Liver (tissue), 9 donors: ENCODE results near the gene ADAMTS16. TPM values are rescaled to one million over a fixed set of nuclear protein-coding genes. Genes with fewer than 3 reads are reported as not detected.

Source experiments
- DNase-seq: peaks from one replicate; pipeline ENCODE4 v3.0.0-alpha.2; 2017; ENCODE audit warnings: low spot score
- H3K27ac ChIP-seq, 2 donors: one replicate each; pipeline ENCODE4 v1.7.0; 2013; ENCODE audit warnings: inconsistent platforms in 2 of 2, low read length in 2 of 2, control low read depth in 1 of 2, low read depth in 1 of 2, mild to moderate bottlenecking in 1 of 2
- H3K27me3 ChIP-seq, 4 donors: one replicate each; pipeline versions ENCODE4 v1.6.1 to v1.7.0; 2013; ENCODE audit warnings: low read length in 3 of 4, inconsistent platforms in 1 of 4, mild to moderate bottlenecking in 1 of 4, moderate library complexity in 1 of 4; ENCODE audit not compliant: control insufficient read depth in 4 of 4, insufficient read depth in 4 of 4
- H3K36me3 ChIP-seq, 4 donors: one replicate each; pipeline versions ENCODE4 v1.6.1 to v1.7.0; 2013; ENCODE audit warnings: low read length in 3 of 4, mild to moderate bottlenecking in 3 of 4, low read depth in 1 of 4, moderate library complexity in 1 of 4; ENCODE audit not compliant: control insufficient read depth in 4 of 4, insufficient read depth in 3 of 4
- H3K4me1 ChIP-seq, 4 donors: one replicate each; pipeline versions ENCODE4 v1.6.1 to v1.7.0; 2013; ENCODE audit warnings: low read length in 3 of 4, mild to moderate bottlenecking in 3 of 4, moderate library complexity in 1 of 4; ENCODE audit not compliant: control insufficient read depth in 4 of 4, insufficient read depth in 4 of 4
- H3K4me3 ChIP-seq, 3 donors: one replicate each; pipeline versions ENCODE4 v1.6.1 to v1.7.0; 2013; ENCODE audit warnings: low read length in 3 of 3, control low read depth in 1 of 3, low read depth in 1 of 3, mild to moderate bottlenecking in 1 of 3
- H3K9ac ChIP-seq, 2 donors: one replicate each; pipeline ENCODE4 v1.7.0; 2013; ENCODE audit warnings: low read length in 2 of 2, mild to moderate bottlenecking in 2 of 2, moderate library complexity in 2 of 2, control low read depth in 1 of 2, low read depth in 1 of 2
- H3K9me3 ChIP-seq, 4 donors: one replicate each; pipeline versions ENCODE4 v1.6.1 to v1.7.0; 2013; ENCODE audit warnings: low read length in 3 of 4; ENCODE audit not compliant: control insufficient read depth in 4 of 4
- ATF3 ChIP-seq: IDR thresholded peaks from 2 replicates; pipeline ENCODE4 v1.6.1; 2016; ENCODE audit warnings: antibody characterized with exemption
- CTCF ChIP-seq: fragments of 150-350 bp; IDR thresholded peaks from 2 replicates; pipeline ENCODE4 v1.5.1; 2017; ENCODE audit warnings: improper control_type of control experiment, low read depth, low read length; ENCODE audit not compliant: missing input control
- EGR1 ChIP-seq, 2 donors: IDR thresholded peaks; 2 replicates each; pipeline ENCODE4 v1.6.1; 2016 to 2018; ENCODE audit warnings: antibody characterized with exemption in 2 of 2, low read depth in 2 of 2
- FOXA1 ChIP-seq: IDR thresholded peaks from 2 replicates; pipeline ENCODE4 v1.6.1; 2016; ENCODE audit warnings: antibody characterized with exemption
- FOXA2 ChIP-seq: IDR thresholded peaks from 2 replicates; pipeline ENCODE4 v1.6.1; 2016; ENCODE audit warnings: antibody characterized with exemption
- GABPA ChIP-seq, 2 donors: IDR thresholded peaks in 1 of 2; conservative IDR thresholded peaks in 1 of 2; 2 replicates each; pipeline ENCODE4 v1.6.1; 2016; ENCODE audit warnings: antibody characterized with exemption in 2 of 2, mild to moderate bottlenecking in 1 of 2, moderate library complexity in 1 of 2
- HNF4A ChIP-seq, 2 donors: conservative IDR thresholded peaks; 2 replicates each; pipeline ENCODE4 v1.6.1; 2016; ENCODE audit warnings: antibody characterized with exemption in 2 of 2, mild to moderate bottlenecking in 2 of 2
- HNF4G ChIP-seq: IDR thresholded peaks from 2 replicates; pipeline ENCODE4 v1.6.1; 2016; ENCODE audit warnings: antibody characterized with exemption
- NR2F2 ChIP-seq: IDR thresholded peaks from 2 replicates; pipeline ENCODE4 v1.6.1; 2016; ENCODE audit warnings: antibody characterized with exemption
- RAD21 ChIP-seq, 2 donors: IDR thresholded peaks; 2 replicates each; pipeline ENCODE4 v1.6.1; 2016; ENCODE audit warnings: antibody characterized with exemption in 2 of 2, mild to moderate bottlenecking in 2 of 2
- REST ChIP-seq: IDR thresholded peaks from 2 replicates; pipeline ENCODE4 v1.6.1; 2016; ENCODE audit warnings: antibody characterized with exemption, mild to moderate bottlenecking
- RXRA ChIP-seq, 2 donors: IDR thresholded peaks; 2 replicates each; pipeline ENCODE4 v1.6.1; 2017 to 2018; ENCODE audit warnings: antibody characterized with exemption in 2 of 2, mild to moderate bottlenecking in 1 of 2
- SP1 ChIP-seq: IDR thresholded peaks from 2 replicates; pipeline ENCODE4 v1.6.1; 2018; ENCODE audit warnings: antibody characterized with exemption, mild to moderate bottlenecking
- TAF1 ChIP-seq: conservative IDR thresholded peaks from 2 replicates; pipeline ENCODE4 v1.6.1; 2016; ENCODE audit warnings: antibody characterized with exemption, mild to moderate bottlenecking
- YY1 ChIP-seq: IDR thresholded peaks from 2 replicates; pipeline ENCODE4 v1.6.1; 2016; ENCODE audit warnings: antibody characterized with exemption, mild to moderate bottlenecking
- ZBTB33 ChIP-seq: IDR thresholded peaks from 2 replicates; pipeline ENCODE4 v1.6.1; 2016; ENCODE audit warnings: antibody characterized with exemption
- WGBS: extraction: QIAGEN DNeasy Blood & Tissue Kit; methylation state at CpG from one replicate; pipeline ENCODE4 v1.1.7; 2013; 5-methylcytosine and 5-hydroxymethylcytosine counted together
- polyA plus RNA-seq, 2 donors: library from polyadenylated mRNA; stranded (reverse) in 1 of 2; unstranded in 1 of 2; fragments of 200-250 nt in 1 of 2; fragments of >200 nt in 1 of 2; fragmentation: Nextera tagmentation in 1 of 2; extraction: Ambion mirVana in 1 of 2; gene quantifications; one replicate each; pipeline versions ENCODE4 v1.2.1 to v1.2.3, GENCODE V29; 2013 to 2015
- total RNA-seq, 2 donors: library from RNA; depleted of rRNA; stranded (reverse); fragments of >200 nt; gene quantifications; one replicate each; pipeline ENCODE4 v1.2.3, GENCODE V29; 2014
- TF ChIP-seq, protein P1 (sequence below): IDR thresholded peaks from 2 replicates; pipeline ENCODE4 v1.6.1; 2016; ENCODE audit warnings: antibody characterized with exemption
- donor health status: healthy.
- donor health status: healthy.
- donor health status: healthy.
- donor health status: healthy.
- donor health status: healthy.

Gene ADAMTS16
- total and polyA plus RNA-seq, 4 donors, result under 0.01 to 0.84 TPM; not detected in 2

- WGBS, result 59% methylated on average over 13 of the region's 13 CpGs
- Histone ChIP-seq H3K4me3 (no peak overlapping the region), H3K27me3 (no peaks in the 10 kb centered on the region), H3K9ac (no peak overlapping the region), H3K27ac (peak overlapping the region; percentile 61 to 95), H3K36me3 (no peaks in the 10 kb centered on the region), H3K9me3 (peaks cover 0 to 10% (median 2%) of the 10 kb centered on the region in 4 donors), H3K4me1 (peaks cover 2 to 31% (median 22%) of the 10 kb centered on the region in 4 donors)
- DNase-seq, result no peak
- TF ChIP-seq ZBTB33 (no peak), SP1 (no peak), YY1 (no peak), HNF4A (conservative IDR thresholded peaks at IDR 0.05) (no peak), RXRA (IDR thresholded peaks at IDR 0.05) (no peak), GABPA (IDR thresholded peaks at IDR 0.05 in 1 of 2, conservative IDR thresholded peaks at IDR 0.05 in 1 of 2) (no peak), TAF1 (no peak), CTCF (no peak), REST (no peak), NR2F2 (no peak)
Measured at GRCh38 chr5:5298841-5299541, 158.9 kb downstream of the ADAMTS16 start.

DNA sequence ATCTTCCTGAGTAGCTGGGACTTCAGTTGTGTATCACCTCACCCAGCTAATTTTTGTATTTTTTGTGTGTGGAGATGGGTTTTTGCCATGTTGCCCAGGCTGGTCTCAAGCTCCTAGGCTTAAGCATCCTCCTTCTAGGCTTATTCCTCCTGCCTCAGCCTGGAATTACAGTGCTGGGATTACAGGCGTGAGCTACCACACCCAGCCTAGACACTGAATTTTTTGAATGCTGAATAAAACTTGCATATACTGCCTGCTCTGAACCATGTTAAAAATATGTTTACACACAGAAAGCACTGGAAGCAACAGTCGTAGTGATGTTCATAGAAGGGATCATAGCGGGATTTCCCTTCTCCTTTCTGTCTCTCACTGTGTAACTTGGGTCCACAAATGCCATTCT lies 161.0 kb downstream of the ADAMTS16 start:
- H3K9ac ChIP-seq, result no peak overlapping the region
- peaks cover 0 to 10% (median 2%) of the 10 kb centered on the region in 4 donors for H3K9me3 ChIP-seq
- no peak overlapping the region for H3K4me3 ChIP-seq
- H3K27ac ChIP-seq, result no peak overlapping the region
- H3K27me3 ChIP-seq, result no peaks in the 10 kb centered on the region
- H3K36me3 ChIP-seq, result no peaks in the 10 kb centered on the region
- H3K4me1 ChIP-seq, result peaks cover 2 to 37% (median 26%) of the 10 kb centered on the region in 4 donors
- WGBS, result 25% methylated on average over 3 of the region's 3 CpGs
- DNase-seq, result no peak
- TF ChIP-seq TAF1, result no peak
- no peak for TF ChIP-seq RXRA (IDR thresholded peaks at IDR 0.05)
- no peak for TF ChIP-seq FOXA2
- TF ChIP-seq REST, result no peak
- no peak for TF ChIP-seq EGR1 (IDR thresholded peaks at IDR 0.05; ENCODE audit: low read depth in 2 of 2)
- TF ChIP-seq FOXA1, result no peak
- no peak for TF ChIP-seq HNF4A (conservative IDR thresholded peaks at IDR 0.05)
- TF ChIP-seq GABPA (IDR thresholded peaks at IDR 0.05 in 1 of 2, conservative IDR thresholded peaks at IDR 0.05 in 1 of 2), result no peak
- TF ChIP-seq HNF4G, result no peak
- TF ChIP-seq, protein P1, sequence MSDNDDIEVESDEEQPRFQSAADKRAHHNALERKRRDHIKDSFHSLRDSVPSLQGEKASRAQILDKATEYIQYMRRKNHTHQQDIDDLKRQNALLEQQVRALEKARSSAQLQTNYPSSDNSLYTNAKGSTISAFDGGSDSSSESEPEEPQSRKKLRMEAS, result no peak
- no peak for TF ChIP-seq RAD21 (IDR thresholded peaks at IDR 0.05)
- no peak for TF ChIP-seq ATF3
- TF ChIP-seq CTCF, result no peak
- TF ChIP-seq NR2F2, result no peak
